ENCODE measurements around the gene KRT86.

DNA sequence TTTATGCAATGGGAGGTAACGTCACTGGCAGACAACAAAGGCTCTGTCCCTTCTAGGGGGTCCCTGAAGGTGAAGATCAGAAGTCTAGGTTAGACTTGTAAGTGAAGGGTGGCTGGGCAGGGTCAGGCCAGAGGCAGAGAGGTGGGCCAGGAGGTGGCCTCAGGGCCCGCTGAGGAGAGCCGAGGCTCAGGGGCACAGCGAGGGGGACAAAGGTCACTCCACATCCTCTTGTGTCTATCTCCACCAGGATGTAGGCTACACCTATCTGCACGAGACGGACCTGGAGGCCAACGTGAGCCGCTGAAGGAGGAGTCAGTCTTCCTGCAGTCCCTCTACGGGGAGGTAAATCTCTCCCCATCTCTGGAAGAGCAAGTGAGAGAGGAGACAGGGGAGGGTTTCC, 72.6 kb downstream of the KRT86 start:
- TF ChIP-seq, protein P1, sequence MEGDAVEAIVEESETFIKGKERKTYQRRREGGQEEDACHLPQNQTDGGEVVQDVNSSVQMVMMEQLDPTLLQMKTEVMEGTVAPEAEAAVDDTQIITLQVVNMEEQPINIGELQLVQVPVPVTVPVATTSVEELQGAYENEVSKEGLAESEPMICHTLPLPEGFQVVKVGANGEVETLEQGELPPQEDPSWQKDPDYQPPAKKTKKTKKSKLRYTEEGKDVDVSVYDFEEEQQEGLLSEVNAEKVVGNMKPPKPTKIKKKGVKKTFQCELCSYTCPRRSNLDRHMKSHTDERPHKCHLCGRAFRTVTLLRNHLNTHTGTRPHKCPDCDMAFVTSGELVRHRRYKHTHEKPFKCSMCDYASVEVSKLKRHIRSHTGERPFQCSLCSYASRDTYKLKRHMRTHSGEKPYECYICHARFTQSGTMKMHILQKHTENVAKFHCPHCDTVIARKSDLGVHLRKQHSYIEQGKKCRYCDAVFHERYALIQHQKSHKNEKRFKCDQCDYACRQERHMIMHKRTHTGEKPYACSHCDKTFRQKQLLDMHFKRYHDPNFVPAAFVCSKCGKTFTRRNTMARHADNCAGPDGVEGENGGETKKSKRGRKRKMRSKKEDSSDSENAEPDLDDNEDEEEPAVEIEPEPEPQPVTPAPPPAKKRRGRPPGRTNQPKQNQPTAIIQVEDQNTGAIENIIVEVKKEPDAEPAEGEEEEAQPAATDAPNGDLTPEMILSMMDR (IDR thresholded peaks at IDR 0.05): no peak
- TF ChIP-seq POLR2A (IDR thresholded peaks at IDR 0.05): no peak
